H1 (cell line): ENCODE data around the gene SPOCK1. TPM values are rescaled to one million over a fixed set of nuclear protein-coding genes. Genes with fewer than 3 reads are reported as not detected.

Experiments
- CTCF ChIA-PET: fragments of 300-600 bp; sonication (Branson Sonifier 250); formaldehyde crosslinking; loops from one replicate; lab custom pipeline; 2021; ENCODE audit not compliant: partially characterized antibody; lab: Charles Lee
- POLR2A ChIA-PET: fragments of 300-600 bp; sonication (Branson Sonifier 250); formaldehyde crosslinking; loops from one replicate; lab custom pipeline; 2021; ENCODE audit warnings: inconsistent platforms; ENCODE audit not compliant: partially characterized antibody; lab: Charles Lee
- DNase-seq, 2 experiments: peaks; one replicate each; pipeline versions ENCODE4 v3.0.0 to v3.0.0-alpha.2; 2010 to 2022; ENCODE audit warnings: low spot score in 2 of 2, low read depth in 1 of 2, mixed read lengths in 1 of 2
- FAIRE-seq: peaks from 2 replicates; lab custom pipeline; 2011; peaks lifted over from hg19 to GRCh38; lab: Jason Lieb, UNC
- H2AFZ ChIP-seq: 2 replicates; pipeline ENCODE4 v1.8.1; 2012; ENCODE audit warnings: low read length, inconsistent platforms
- H2AK5ac ChIP-seq: 2 replicates; pipeline ENCODE4 v1.6.1; 2013; ENCODE audit warnings: low read depth, low read length
- H2BK120ac ChIP-seq: replicated peaks from 2 replicates; pipeline ENCODE3; 2013; ENCODE audit warnings: low read depth, low read length, inconsistent platforms
- H2BK12ac ChIP-seq: 2 replicates; pipeline ENCODE4 v1.6.1; 2013; ENCODE audit warnings: low read depth, low read length
- H2BK15ac ChIP-seq: 2 replicates; pipeline ENCODE4 v1.6.1; 2013; ENCODE audit warnings: low read length
- H2BK20ac ChIP-seq: 2 replicates; pipeline ENCODE4 v1.6.1; 2013; ENCODE audit warnings: low read length
- H2BK5ac ChIP-seq: 2 replicates; pipeline ENCODE4 v1.6.1; 2013; ENCODE audit warnings: low read depth, low read length
- H3K14ac ChIP-seq: 2 replicates; pipeline ENCODE4 v1.6.1; 2013; ENCODE audit warnings: inconsistent platforms; ENCODE audit not compliant: insufficient read length
- H3K18ac ChIP-seq: 2 replicates; pipeline ENCODE4 v1.6.1; 2013; ENCODE audit warnings: low read length; ENCODE audit errors: extremely low read depth
- H3K23ac ChIP-seq: 2 replicates; pipeline ENCODE4 v1.6.1; 2013; ENCODE audit warnings: inconsistent platforms; ENCODE audit not compliant: insufficient read length
- H3K23me2 ChIP-seq: 2 replicates; pipeline ENCODE4 v1.6.1; 2013; ENCODE audit warnings: low read depth, low read length
- H3K27ac ChIP-seq: 2 replicates; pipeline ENCODE4 v1.6.1; 2011; ENCODE audit warnings: low read depth, low read length, inconsistent platforms
- H3K27me3 ChIP-seq, 4 experiments: replicated peaks in 1 of 4; 1 replicate in 1 of 4; 2 replicates in 3 of 4; pipeline versions ENCODE4 v1.6.1 to v1.8.1; 2011 to 2013; ENCODE audit warnings: low read length in 3 of 4, mild to moderate bottlenecking in 3 of 4, inconsistent platforms in 2 of 4, mixed read lengths in 2 of 4, moderate library complexity in 1 of 4; ENCODE audit not compliant: control insufficient read depth in 3 of 4, insufficient read depth in 3 of 4; ENCODE audit errors: extremely low read depth in 1 of 4
- H3K36me3 ChIP-seq, 4 experiments: 2 replicates each; pipeline versions ENCODE4 v1.6.1 to v1.8.1; 2011 to 2013; ENCODE audit warnings: mild to moderate bottlenecking in 4 of 4, low read length in 3 of 4, moderate library complexity in 2 of 4, control low read depth in 1 of 4, inconsistent platforms in 1 of 4; ENCODE audit not compliant: insufficient read depth in 4 of 4, control insufficient read depth in 2 of 4
- H3K4ac ChIP-seq: replicated peaks from 2 replicates; pipeline ENCODE3; 2013; ENCODE audit warnings: low read length, low read depth, mixed read lengths, inconsistent platforms; ENCODE audit not compliant: insufficient read length
- H3K4me1 ChIP-seq, 4 experiments: replicated peaks in 1 of 4; 1 replicate in 1 of 4; 2 replicates in 3 of 4; pipeline versions ENCODE4 v1.6.1 to v1.8.1; 2011 to 2013; ENCODE audit warnings: low read length in 3 of 4, inconsistent platforms in 2 of 4, mixed read lengths in 1 of 4; ENCODE audit not compliant: insufficient read depth in 4 of 4, control insufficient read depth in 3 of 4
- H3K4me2 ChIP-seq, 2 experiments: 2 replicates each; pipeline versions ENCODE4 v1.6.1 to v1.8.1; 2011 to 2013; ENCODE audit warnings: low read depth in 2 of 2, low read length in 2 of 2, control low read depth in 1 of 2, inconsistent platforms in 1 of 2, mild to moderate bottlenecking in 1 of 2; ENCODE audit not compliant: insufficient read depth in 1 of 2
- H3K4me3 ChIP-seq, 4 experiments: fragments of 200-600, 300-600 bp in 1 of 4; sonication (generic), shearing (Covaris generic), sonication (Bioruptor Twin) in 1 of 4; 2 replicates each; pipeline versions ENCODE4 v1.5.1 to v1.8.1; 2011 to 2016; ENCODE audit warnings: low read length in 4 of 4, low read depth in 3 of 4, control low read depth in 2 of 4, inconsistent platforms in 2 of 4, mild to moderate bottlenecking in 2 of 4, mixed read lengths in 1 of 4, moderate library complexity in 1 of 4; ENCODE audit not compliant: insufficient read depth in 2 of 4; ENCODE audit errors: extremely low read depth in 1 of 4
- H3K56ac ChIP-seq: replicated peaks from 2 replicates; pipeline ENCODE3; 2013; ENCODE audit warnings: low read depth, mild to moderate bottlenecking, mixed read lengths, low read length, inconsistent platforms; ENCODE audit not compliant: insufficient read length
- H3K79me1 ChIP-seq: 2 replicates; pipeline ENCODE4 v1.6.1; 2013; ENCODE audit warnings: low read depth, low read length, control low read depth
- H3K79me2 ChIP-seq, 2 experiments: 2 replicates each; pipeline versions ENCODE4 v1.6.1 to v1.8.1; 2012 to 2013; ENCODE audit warnings: low read length in 2 of 2, mild to moderate bottlenecking in 2 of 2, inconsistent platforms in 1 of 2; ENCODE audit not compliant: insufficient read depth in 2 of 2, control insufficient read depth in 1 of 2
- H3K9ac ChIP-seq, 4 experiments: replicated peaks in 1 of 4; 1 replicate in 1 of 4; 2 replicates in 3 of 4; pipeline versions ENCODE4 v1.6.1 to v1.8.1; 2011 to 2013; ENCODE audit warnings: low read depth in 3 of 4, low read length in 3 of 4, control low read depth in 2 of 4, mild to moderate bottlenecking in 2 of 4, moderate library complexity in 2 of 4, inconsistent platforms in 1 of 4; ENCODE audit errors: extremely low read depth in 1 of 4
- H3K9me3 ChIP-seq, 2 experiments: 2 replicates each; pipeline versions ENCODE4 v1.6.1 to v1.8.1; 2012 to 2013; ENCODE audit warnings: mild to moderate bottlenecking in 2 of 2, moderate library complexity in 2 of 2, control low read depth in 1 of 2, inconsistent platforms in 1 of 2, low read depth in 1 of 2, low read length in 1 of 2, mixed read lengths in 1 of 2; ENCODE audit not compliant: insufficient read depth in 2 of 2
- H4K20me1 ChIP-seq, 2 experiments: replicated peaks in 1 of 2; 2 replicates each; pipeline versions ENCODE3 to v1.8.1; 2011 to 2013; ENCODE audit warnings: inconsistent platforms in 2 of 2, low read length in 2 of 2, mild to moderate bottlenecking in 1 of 2; ENCODE audit not compliant: insufficient read depth in 2 of 2, control insufficient read depth in 1 of 2
- H4K5ac ChIP-seq: 2 replicates; pipeline ENCODE4 v1.6.1; 2013; ENCODE audit warnings: low read length, low read depth, mixed read lengths, inconsistent platforms; ENCODE audit not compliant: insufficient read length
- H4K8ac ChIP-seq: 2 replicates; pipeline ENCODE4 v1.8.0; 2013; ENCODE audit warnings: mild to moderate bottlenecking, moderate library complexity, low read length, inconsistent platforms; ENCODE audit not compliant: insufficient read depth; ENCODE audit errors: extremely low read depth
- H4K91ac ChIP-seq: replicated peaks from 2 replicates; pipeline ENCODE3; 2013; ENCODE audit warnings: low read length, mixed read lengths, inconsistent platforms; ENCODE audit not compliant: insufficient read length
- ATF3 ChIP-seq: IDR thresholded peaks from 2 replicates; pipeline ENCODE4 v1.6.1; 2011; ENCODE audit warnings: low read depth, mild to moderate bottlenecking, low read length; ENCODE audit not compliant: insufficient read depth
- BRCA1 ChIP-seq: IDR thresholded peaks from 2 replicates; pipeline ENCODE4 v1.6.1; 2012; ENCODE audit warnings: low read depth, low read length, improper control_type of control experiment
- CBX8 ChIP-seq: fragments of 300-800, 300-1000 bp; sonication (generic); IDR thresholded peaks from 2 replicates; pipeline ENCODE4 v1.7.1; 2016; ENCODE audit warnings: low read depth, low read length, borderline replicate concordance
- FOSL1 ChIP-seq: IDR thresholded peaks from 2 replicates; pipeline ENCODE4 v1.6.1; 2011; ENCODE audit warnings: mild to moderate bottlenecking, low read depth, low read length, moderate library complexity; ENCODE audit not compliant: insufficient read depth
- GTF2F1 ChIP-seq: IDR thresholded peaks from 2 replicates; pipeline ENCODE4 v1.6.1; 2012; ENCODE audit warnings: low read depth, low read length, improper control_type of control experiment, borderline replicate concordance
- KDM4A ChIP-seq: IDR thresholded peaks from one replicate; pipeline ENCODE4 v1.7.1; 2012; ENCODE audit warnings: low read depth, mild to moderate bottlenecking, moderate library complexity, low read length, inconsistent platforms; ENCODE audit not compliant: severe bottlenecking
- KDM5A ChIP-seq: fragments of 200-600 bp; IDR thresholded peaks from 2 replicates; pipeline ENCODE4 v1.7.1; 2012; ENCODE audit warnings: mild to moderate bottlenecking, low read length, inconsistent platforms, mixed read lengths
- POU5F1 ChIP-seq: IDR thresholded peaks from 2 replicates; pipeline ENCODE4 v1.6.1; 2011; ENCODE audit warnings: low read depth, mild to moderate bottlenecking, low read length, moderate library complexity
- SIX5 ChIP-seq: IDR thresholded peaks from 2 replicates; pipeline ENCODE4 v1.6.1; 2011; ENCODE audit warnings: mild to moderate bottlenecking, low read depth, low read length
- SP1 ChIP-seq: IDR thresholded peaks from 2 replicates; pipeline ENCODE4 v1.6.1; 2011; ENCODE audit warnings: low read depth, low read length
- SP2 ChIP-seq: IDR thresholded peaks from 2 replicates; pipeline ENCODE4 v1.6.1; 2012; ENCODE audit warnings: mild to moderate bottlenecking, low read length, inconsistent platforms
- SP4 ChIP-seq: IDR thresholded peaks from 2 replicates; pipeline ENCODE4 v1.6.1; 2012; ENCODE audit warnings: low read length, inconsistent platforms
- polyA plus RNA-seq, 7 experiments: library from polyadenylated mRNA; depleted of rRNA in 3 of 7; stranded (reverse) in 5 of 7; unstranded in 2 of 7; fragments of >200 nt in 5 of 7; fragments of 200-250 nt in 2 of 7; gene quantifications; 1 replicate in 5 of 7; 2 replicates in 1 of 7; 4 replicates in 1 of 7; pipeline versions ENCODE4 v1.2.1 to v1.2.3, GENCODE V29; 2011 to 2013; ENCODE audit warnings: missing spikeins in 2 of 7, mixed read lengths in 2 of 7
- total RNA-seq: library from RNA; stranded (reverse); fragmentation: NEBNext Ultra II Directional; extraction: Animal tissue kit (Norgen Biotek cat#: 25700); gene quantifications from 2 replicates; pipeline ENCODE4 v1.2.1, GENCODE V29; 2021

The SPOCK1 gene
- total and polyA plus RNA-seq, 2 of the 8 experiments (the other 6 are each of a cell fraction or from before 2014, with no cell fraction given), result 6.9 to 18.1 TPM

GRCh38 chr5:137084016-137084415 is 415.1 kb downstream of the SPOCK1 start:
- H3K9ac ChIP-seq, result no peak overlapping the region
- no peak overlapping the region for H2AK5ac ChIP-seq
- FAIRE-seq (no peak), DNase-seq (no peak)
- no peak overlapping the region for H3K14ac ChIP-seq
- no peaks in the 10 kb centered on the region; the same call in 1 of the 2 replicates for H3K23me2 ChIP-seq
- H3K79me1 ChIP-seq, result no peaks in the 10 kb centered on the region
- no peak for TF ChIP-seq SIX5
- TF ChIP-seq SP4, result no peak
- TF ChIP-seq KDM5A, result no peak
- TF ChIP-seq SP1, result no peak
- no peak for TF ChIP-seq BRCA1
- no peak for TF ChIP-seq ATF3
- TF ChIP-seq FOSL1, result no peak
- TF ChIP-seq POU5F1, result no peak
- TF ChIP-seq SP2, result no peak
- TF ChIP-seq GTF2F1, result no peak
- TF ChIP-seq CBX8, result no peak
- TF ChIP-seq KDM4A, result no peak
- H2BK12ac ChIP-seq, result no peak overlapping the region
- H4K20me1 ChIP-seq, result no peaks in the 10 kb centered on the region
- H3K27ac ChIP-seq, result no peak overlapping the region
- H4K91ac ChIP-seq, result no peak overlapping the region
- no peak overlapping the region for H4K8ac ChIP-seq
- no peak overlapping the region for H4K5ac ChIP-seq
- peak overlapping the region; percentile 5; the same call in 1 of the 2 replicates for H3K18ac ChIP-seq
- no peaks in the 10 kb centered on the region for H3K36me3 ChIP-seq
- H2BK5ac ChIP-seq, result no peak overlapping the region
- no peaks in the 10 kb centered on the region for H3K79me2 ChIP-seq
- H2BK120ac ChIP-seq, result no peak overlapping the region
- H3K4me1 ChIP-seq, result no peaks in the 10 kb centered on the region
- H3K4me2 ChIP-seq, result no peak overlapping the region
- POLR2A ChIA-PET, result no interaction called here
- no peak overlapping the region for H2BK15ac ChIP-seq
- H3K23ac ChIP-seq, result no peak overlapping the region
- no peak overlapping the region for H3K4me3 ChIP-seq
- H3K56ac ChIP-seq, result no peak overlapping the region
- H3K4ac ChIP-seq, result no peak overlapping the region
- H3K9me3 ChIP-seq, result no peaks in the 10 kb centered on the region
- H2BK20ac ChIP-seq, result no peak overlapping the region
- CTCF ChIA-PET, result interaction anchor here (0.6 to 5.9 kb wide), 3 partner anchors 7 to 236 kb away, joined by 3 to 53 read pairs (median 3); no protein-coding TSS in a partner anchor
- H3K27me3 ChIP-seq, result no peaks in the 10 kb centered on the region
- H2AFZ ChIP-seq, result no peak overlapping the region
